Measurements from ENCODE around the gene RAPGEF5. TPM values are rescaled to one million over a fixed set of nuclear protein-coding genes. Genes with fewer than 3 reads are reported as not detected.
A peak's percentile ranks its signal among the peaks of the same experiment; 100 is the strongest.

The RAPGEF5 gene
- total and polyA plus RNA-seq, 2 experiments from 2014 or later: 0.11 to 0.86 TPM

- in situ Hi-C loops (cut with MboI): no loop called here
- H3K9me2 ChIP-seq (ENCODE audit: insufficient read depth): no peaks in the 10 kb centered on the region
- no peaks in the 10 kb centered on the region for H3K4me1 ChIP-seq (ENCODE audit: insufficient read depth)
- no peak overlapping the region for H3K4me2 ChIP-seq (ENCODE audit: unreplicated experiment)
- 43 to 63% methylated on average over 3 of the region's 3 CpGs for WGBS, 2 experiments (ENCODE audit: low coverage in 1 of 2, low lambda C conversion rate in 2 of 2, missing lambda C conversion rate in 2 of 2)
- no peak overlapping the region for H3K9ac ChIP-seq
- no peaks in the 10 kb centered on the region for H3K9me3 ChIP-seq (ENCODE audit: low read depth)
- H3K27me3 ChIP-seq (replicated peaks; ENCODE audit: insufficient read depth): no peaks in the 10 kb centered on the region
- no peak for TF ChIP-seq EZH2phosphoT487 (IDR thresholded peaks at IDR 0.05; ENCODE audit: insufficient read depth, low read depth)
- no peak for TF ChIP-seq EZH2 (IDR thresholded peaks at IDR 0.05; ENCODE audit: insufficient read depth, poor library complexity, severe bottlenecking)
- H3F3A ChIP-seq (ENCODE audit: insufficient read depth): no peaks in the 10 kb centered on the region
- no peak overlapping the region for H2AFZ ChIP-seq
- no peak overlapping the region for H3K4me3 ChIP-seq
- H3K36me3 ChIP-seq (ENCODE audit: low read depth): no peaks in the 10 kb centered on the region
- no peak overlapping the region for H3K27ac ChIP-seq
- H3K79me2 ChIP-seq (ENCODE audit: insufficient read depth): no peaks in the 10 kb centered on the region
- H4K20me1 ChIP-seq (ENCODE audit: insufficient read depth): no peaks in the 10 kb centered on the region
- DNase-seq: no peak
Observed at GRCh38 chr7:22231806-22232205, 125.1 kb downstream of the RAPGEF5 start.

- Histone ChIP-seq H3K79me2 (ENCODE audit: insufficient read depth) (no peaks in the 10 kb centered on the region), H3K27ac (no peak overlapping the region), H4K20me1 (ENCODE audit: insufficient read depth) (no peaks in the 10 kb centered on the region), H3K4me2 (ENCODE audit: unreplicated experiment) (no peak overlapping the region), H2AFZ (no peak overlapping the region), H3K4me3 (no peak overlapping the region), H3K36me3 (ENCODE audit: low read depth) (no peaks in the 10 kb centered on the region), H3K27me3 (replicated peaks; ENCODE audit: insufficient read depth) (no peaks in the 10 kb centered on the region), H3K4me1 (ENCODE audit: insufficient read depth) (no peaks in the 10 kb centered on the region), H3K9me3 (ENCODE audit: low read depth) (no peaks in the 10 kb centered on the region), H3K9ac (no peak overlapping the region), H3K9me2 (ENCODE audit: insufficient read depth) (no peaks in the 10 kb centered on the region), H3F3A (ENCODE audit: insufficient read depth) (no peaks in the 10 kb centered on the region)
- in situ Hi-C loops (cut with MboI): no loop called here
- TF ChIP-seq EZH2 (IDR thresholded peaks at IDR 0.05; ENCODE audit: insufficient read depth, poor library complexity, severe bottlenecking): no peak
- no peak for TF ChIP-seq EZH2phosphoT487 (IDR thresholded peaks at IDR 0.05; ENCODE audit: insufficient read depth, low read depth)
- no peak for DNase-seq
- 40 to 50% methylated on average over 1 of the region's 1 CpG for WGBS, 2 experiments (ENCODE audit: low coverage in 1 of 2, low lambda C conversion rate in 2 of 2, missing lambda C conversion rate in 2 of 2)
Observed at GRCh38 chr7:22231141-22231540, 125.8 kb downstream of the RAPGEF5 start.

DNA sequence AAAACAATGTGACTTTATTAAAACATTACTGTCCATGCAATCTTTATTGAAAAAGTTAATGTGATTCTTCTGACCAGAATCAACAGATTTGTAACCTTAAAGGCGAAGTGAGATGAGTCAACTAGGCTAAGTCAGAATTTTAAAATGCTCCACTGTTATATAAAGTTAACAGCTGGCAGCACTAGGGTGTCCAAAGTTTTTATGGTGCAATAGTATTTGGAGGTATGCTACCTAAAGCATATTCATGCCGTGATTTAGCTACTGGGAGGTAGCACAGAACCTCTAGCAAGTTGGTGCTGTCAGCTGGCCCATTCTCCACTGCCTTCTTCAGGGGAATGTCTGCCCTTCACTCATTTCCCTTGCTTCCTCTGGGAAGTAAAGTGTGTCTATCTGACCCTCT is 126.7 kb downstream of the RAPGEF5 start:
- in situ Hi-C loops (cut with MboI): no loop called here
- Histone ChIP-seq H2AFZ (no peak overlapping the region), H3K9me3 (ENCODE audit: low read depth) (no peaks in the 10 kb centered on the region), H3K4me3 (no peak overlapping the region), H3K79me2 (ENCODE audit: insufficient read depth) (no peaks in the 10 kb centered on the region), H3K9ac (no peak overlapping the region), H3K27ac (no peak overlapping the region), H3K36me3 (ENCODE audit: low read depth) (no peaks in the 10 kb centered on the region), H3K9me2 (ENCODE audit: insufficient read depth) (no peaks in the 10 kb centered on the region), H4K20me1 (ENCODE audit: insufficient read depth) (no peaks in the 10 kb centered on the region), H3K4me1 (ENCODE audit: insufficient read depth) (no peaks in the 10 kb centered on the region), H3K4me2 (ENCODE audit: unreplicated experiment) (no peak overlapping the region), H3K27me3 (replicated peaks; ENCODE audit: insufficient read depth) (no peaks in the 10 kb centered on the region), H3F3A (ENCODE audit: insufficient read depth) (no peaks in the 10 kb centered on the region)
- DNase-seq: peak; percentile 34
- TF ChIP-seq EZH2phosphoT487 (IDR thresholded peaks at IDR 0.05; ENCODE audit: insufficient read depth, low read depth): no peak
- no peak for TF ChIP-seq EZH2 (IDR thresholded peaks at IDR 0.05; ENCODE audit: insufficient read depth, poor library complexity, severe bottlenecking)
- WGBS, 2 experiments (ENCODE audit: low coverage in 1 of 2, low lambda C conversion rate in 2 of 2, missing lambda C conversion rate in 2 of 2): 56 to 64% methylated on average over 2 of the region's 2 CpGs

- Histone ChIP-seq H3K4me3 (no peak overlapping the region), H3K4me2 (ENCODE audit: unreplicated experiment) (no peak overlapping the region), H3K4me1 (ENCODE audit: insufficient read depth) (no peaks in the 10 kb centered on the region), H3K36me3 (ENCODE audit: low read depth) (no peaks in the 10 kb centered on the region), H3K79me2 (ENCODE audit: insufficient read depth) (no peaks in the 10 kb centered on the region), H3F3A (ENCODE audit: insufficient read depth) (no peaks in the 10 kb centered on the region), H3K9ac (no peak overlapping the region), H2AFZ (no peak overlapping the region), H3K9me3 (ENCODE audit: low read depth) (no peaks in the 10 kb centered on the region), H3K9me2 (ENCODE audit: insufficient read depth) (no peaks in the 10 kb centered on the region), H3K27ac (no peak overlapping the region), H3K27me3 (replicated peaks; ENCODE audit: insufficient read depth) (no peaks in the 10 kb centered on the region), H4K20me1 (ENCODE audit: insufficient read depth) (no peaks in the 10 kb centered on the region)
- TF ChIP-seq EZH2phosphoT487 (IDR thresholded peaks at IDR 0.05; ENCODE audit: insufficient read depth, low read depth): no peak
- TF ChIP-seq EZH2 (IDR thresholded peaks at IDR 0.05; ENCODE audit: insufficient read depth, poor library complexity, severe bottlenecking): no peak
- WGBS, 2 experiments (ENCODE audit: low coverage in 1 of 2, low lambda C conversion rate in 2 of 2, missing lambda C conversion rate in 2 of 2): 82 to 86% methylated on average over 2 of the region's 2 CpGs
- in situ Hi-C loops (cut with MboI): no loop called here
- peak; percentile 3 for DNase-seq
Observed at GRCh38 chr7:22229148-22229547, 127.8 kb downstream of the RAPGEF5 start.

DNA sequence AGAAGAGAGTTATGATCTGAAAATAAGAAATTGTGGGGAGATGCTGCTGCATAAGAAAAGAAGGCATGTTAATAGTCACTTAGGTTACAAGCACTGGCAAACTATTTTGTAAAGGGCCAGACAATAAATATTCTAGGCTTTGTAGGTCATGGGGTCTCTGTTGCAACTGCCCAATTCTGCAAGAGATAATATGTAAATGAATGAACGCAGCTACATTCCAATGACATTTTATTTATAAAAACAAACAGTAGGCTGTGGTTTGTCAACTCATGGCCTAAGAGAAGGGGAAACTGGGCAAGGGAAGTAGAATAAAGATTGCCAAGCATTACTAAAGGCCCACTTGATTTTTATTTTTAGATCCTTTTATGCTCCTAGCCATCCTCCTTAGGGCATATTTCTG is 133.1 kb downstream of the RAPGEF5 start:
- TF ChIP-seq EZH2 (IDR thresholded peaks at IDR 0.05; ENCODE audit: insufficient read depth, poor library complexity, severe bottlenecking) (no peak), EZH2phosphoT487 (IDR thresholded peaks at IDR 0.05; ENCODE audit: insufficient read depth, low read depth) (no peak)
- Histone ChIP-seq H3K9ac (no peak overlapping the region), H3K27me3 (replicated peaks; ENCODE audit: insufficient read depth) (no peaks in the 10 kb centered on the region), H3K4me3 (no peak overlapping the region), H3K4me1 (ENCODE audit: insufficient read depth) (no peaks in the 10 kb centered on the region), H4K20me1 (ENCODE audit: insufficient read depth) (no peaks in the 10 kb centered on the region), H3K9me2 (ENCODE audit: insufficient read depth) (no peaks in the 10 kb centered on the region), H3K4me2 (ENCODE audit: unreplicated experiment) (no peak overlapping the region), H2AFZ (no peak overlapping the region), H3K9me3 (ENCODE audit: low read depth) (no peaks in the 10 kb centered on the region), H3F3A (ENCODE audit: insufficient read depth) (no peaks in the 10 kb centered on the region), H3K27ac (no peak overlapping the region), H3K36me3 (ENCODE audit: low read depth) (no peaks in the 10 kb centered on the region), H3K79me2 (ENCODE audit: insufficient read depth) (no peaks in the 10 kb centered on the region)
- in situ Hi-C loops (cut with MboI): no loop called here
- WGBS, 2 experiments (ENCODE audit: low coverage in 1 of 2, low lambda C conversion rate in 2 of 2, missing lambda C conversion rate in 2 of 2): 0 to 8% methylated on average over 1 of the region's 1 CpG
- DNase-seq: no peak
